Activated naive CD8-positive, alpha-beta T cell (primary cell): ENCODE data around the gene HMCN1.

Experiments
- H3K27ac Mint-ChIP-seq: one replicate; pipeline ENCODE4 v1.8.0; 2021; ENCODE audit warnings: mixed read lengths
- H3K27me3 Mint-ChIP-seq: one replicate; pipeline ENCODE4 v1.8.0; 2021; ENCODE audit warnings: mixed read lengths
- H3K36me3 Mint-ChIP-seq: one replicate; pipeline ENCODE4 v1.8.0; 2021; ENCODE audit warnings: mixed read lengths
- H3K4me1 Mint-ChIP-seq: one replicate; pipeline ENCODE4 v1.8.0; 2021; ENCODE audit warnings: low read depth, mixed read lengths
- H3K4me3 Mint-ChIP-seq: one replicate; pipeline ENCODE4 v1.8.0; 2021; ENCODE audit warnings: mild to moderate bottlenecking, mixed read lengths
- H3K9me3 Mint-ChIP-seq: one replicate; pipeline ENCODE4 v1.8.0; 2021; ENCODE audit warnings: low read depth, mixed read lengths

The HMCN1 gene

GRCh38 chr1:186214791-186215190, 480.6 kb downstream of the HMCN1 start:
- Mint-ChIP-seq H3K4me1 (no peaks in the 10 kb centered on the region), H3K9me3 (no peaks in the 10 kb centered on the region)

GRCh38 chr1:186215636-186216035, 481.4 kb downstream of the HMCN1 start:
- Mint-ChIP-seq H3K27me3 (peaks cover 10% of the 10 kb centered on the region), H3K36me3 (no peaks in the 10 kb centered on the region), H3K27ac (no peak overlapping the region), H3K4me3 (no peak overlapping the region), H3K9me3 (no peaks in the 10 kb centered on the region), H3K4me1 (no peaks in the 10 kb centered on the region)

More at GRCh38 chr1:186214791-186215190, 480.6 kb downstream of the HMCN1 start:
- H3K27me3 Mint-ChIP-seq, result peaks cover 13% of the 10 kb centered on the region
- H3K27ac Mint-ChIP-seq, result no peak overlapping the region
- H3K4me3 Mint-ChIP-seq, result no peak overlapping the region
- H3K36me3 Mint-ChIP-seq, result no peaks in the 10 kb centered on the region

GRCh38 chr1:186218654-186219352, 484.6 kb downstream of the HMCN1 start:
- Mint-ChIP-seq H3K9me3 (no peaks in the 10 kb centered on the region), H3K36me3 (no peaks in the 10 kb centered on the region), H3K27me3 (peaks cover 3% of the 10 kb centered on the region), H3K4me1 (no peaks in the 10 kb centered on the region), H3K27ac (no peak overlapping the region), H3K4me3 (no peak overlapping the region)

GRCh38 chr1:186220067-186220466, 485.9 kb downstream of the HMCN1 start:
- H3K36me3 Mint-ChIP-seq, result no peaks in the 10 kb centered on the region
- H3K9me3 Mint-ChIP-seq, result no peaks in the 10 kb centered on the region
- no peak overlapping the region for H3K4me3 Mint-ChIP-seq
- H3K27me3 Mint-ChIP-seq, result peaks cover 3% of the 10 kb centered on the region
- no peak overlapping the region for H3K27ac Mint-ChIP-seq
- H3K4me1 Mint-ChIP-seq, result no peaks in the 10 kb centered on the region

- Mint-ChIP-seq H3K27me3 (peaks cover 3% of the 10 kb centered on the region), H3K27ac (no peak overlapping the region), H3K4me3 (no peak overlapping the region), H3K36me3 (no peaks in the 10 kb centered on the region), H3K9me3 (no peaks in the 10 kb centered on the region), H3K4me1 (no peaks in the 10 kb centered on the region)
These were observed 486.7 kb downstream of the HMCN1 start for GRCh38 chr1:186220911-186221310.

GRCh38 chr1:186225096-186225495, 490.9 kb downstream of the HMCN1 start:
- peaks cover 3% of the 10 kb centered on the region for H3K27me3 Mint-ChIP-seq
- no peaks in the 10 kb centered on the region for H3K9me3 Mint-ChIP-seq
- no peaks in the 10 kb centered on the region for H3K36me3 Mint-ChIP-seq

GRCh38 chr1:186228749-186229148, 494.6 kb downstream of the HMCN1 start:
- H3K9me3 Mint-ChIP-seq, result no peaks in the 10 kb centered on the region
- no peaks in the 10 kb centered on the region for H3K27me3 Mint-ChIP-seq
- H3K36me3 Mint-ChIP-seq, result no peaks in the 10 kb centered on the region
- H3K4me1 Mint-ChIP-seq, result no peaks in the 10 kb centered on the region
- H3K27ac Mint-ChIP-seq, result no peak overlapping the region
- no peak overlapping the region for H3K4me3 Mint-ChIP-seq

More at GRCh38 chr1:186225096-186225495, 490.9 kb downstream of the HMCN1 start:
- H3K27ac Mint-ChIP-seq, result no peak overlapping the region
- no peaks in the 10 kb centered on the region for H3K4me1 Mint-ChIP-seq
- no peak overlapping the region for H3K4me3 Mint-ChIP-seq

GRCh38 chr1:186231861-186232436, 497.8 kb downstream of the HMCN1 start:
- Mint-ChIP-seq H3K36me3 (no peaks in the 10 kb centered on the region), H3K9me3 (no peaks in the 10 kb centered on the region), H3K27ac (no peak overlapping the region), H3K27me3 (peaks cover 2% of the 10 kb centered on the region), H3K4me3 (no peak overlapping the region), H3K4me1 (no peaks in the 10 kb centered on the region)

- Mint-ChIP-seq H3K36me3 (no peaks in the 10 kb centered on the region), H3K27me3 (peaks cover 2% of the 10 kb centered on the region), H3K4me3 (no peak overlapping the region), H3K9me3 (no peaks in the 10 kb centered on the region), H3K27ac (no peak overlapping the region), H3K4me1 (no peaks in the 10 kb centered on the region)
These were observed 500.9 kb downstream of the HMCN1 start for GRCh38 chr1:186234976-186235686.

GRCh38 chr1:186235696-186236095, 501.5 kb downstream of the HMCN1 start:
- H3K27me3 Mint-ChIP-seq, result peaks cover 2% of the 10 kb centered on the region
- H3K36me3 Mint-ChIP-seq, result no peaks in the 10 kb centered on the region
- no peaks in the 10 kb centered on the region for H3K9me3 Mint-ChIP-seq
- H3K4me1 Mint-ChIP-seq, result no peaks in the 10 kb centered on the region
- H3K4me3 Mint-ChIP-seq, result no peak overlapping the region
- no peak overlapping the region for H3K27ac Mint-ChIP-seq

- H3K27ac Mint-ChIP-seq, result no peak overlapping the region
- no peaks in the 10 kb centered on the region for H3K36me3 Mint-ChIP-seq
- peaks cover 2% of the 10 kb centered on the region for H3K27me3 Mint-ChIP-seq
- H3K4me3 Mint-ChIP-seq, result no peak overlapping the region
- H3K9me3 Mint-ChIP-seq, result no peaks in the 10 kb centered on the region
- H3K4me1 Mint-ChIP-seq, result no peaks in the 10 kb centered on the region
These were observed 502.7 kb downstream of the HMCN1 start for GRCh38 chr1:186236921-186237320.

- no peaks in the 10 kb centered on the region for H3K4me1 Mint-ChIP-seq
- no peaks in the 10 kb centered on the region for H3K36me3 Mint-ChIP-seq
- no peak overlapping the region for H3K27ac Mint-ChIP-seq
- peaks cover 4% of the 10 kb centered on the region for H3K27me3 Mint-ChIP-seq
- no peak overlapping the region for H3K4me3 Mint-ChIP-seq
- no peaks in the 10 kb centered on the region for H3K9me3 Mint-ChIP-seq
These were observed 505.0 kb downstream of the HMCN1 start for GRCh38 chr1:186239171-186239570.

GRCh38 chr1:186240436-186240835, 506.2 kb downstream of the HMCN1 start:
- Mint-ChIP-seq H3K36me3 (no peaks in the 10 kb centered on the region), H3K4me1 (no peaks in the 10 kb centered on the region), H3K27me3 (peaks cover 4% of the 10 kb centered on the region), H3K27ac (no peak overlapping the region), H3K9me3 (no peaks in the 10 kb centered on the region), H3K4me3 (no peak overlapping the region)
